H9 (cell line): Measurements from ENCODE around the gene DHX30. TPM values are rescaled to one million over a fixed set of nuclear protein-coding genes. Genes with fewer than 3 reads are reported as not detected.

Source experiments
- DNase-seq: peaks from one replicate; pipeline ENCODE4 v3.0.0-alpha.2; 2017
- H2AFZ ChIP-seq: one replicate; pipeline ENCODE4 v1.6.1; 2013; ENCODE audit warnings: mild to moderate bottlenecking, low read length, control low read depth, moderate library complexity
- H2AK5ac ChIP-seq: 2 replicates; pipeline ENCODE4 v1.6.1; 2013; ENCODE audit warnings: low read length, control low read depth, mixed read lengths; ENCODE audit not compliant: insufficient read length
- H2BK120ac ChIP-seq: one replicate; pipeline ENCODE4 v1.6.1; 2013; ENCODE audit warnings: low read depth, mild to moderate bottlenecking, low read length, control low read depth, inconsistent platforms; ENCODE audit not compliant: poor library complexity, severe bottlenecking
- H2BK12ac ChIP-seq: 2 replicates; pipeline ENCODE4 v1.6.1; 2013; ENCODE audit warnings: low read length, control low read depth, mixed read lengths, low read depth; ENCODE audit not compliant: insufficient read length
- H2BK15ac ChIP-seq: 2 replicates; pipeline ENCODE4 v1.6.1; 2013; ENCODE audit warnings: low read depth, low read length, control low read depth
- H2BK20ac ChIP-seq: one replicate; pipeline ENCODE4 v1.6.1; 2013; ENCODE audit warnings: low read depth, mild to moderate bottlenecking, low read length, control low read depth, inconsistent platforms; ENCODE audit not compliant: poor library complexity, severe bottlenecking
- H2BK5ac ChIP-seq: 2 replicates; pipeline ENCODE4 v1.6.1; 2013; ENCODE audit warnings: low read length, control low read depth, mixed read lengths; ENCODE audit not compliant: insufficient read length
- H3K14ac ChIP-seq: 2 replicates; pipeline ENCODE4 v1.6.1; 2013; ENCODE audit warnings: low read length, control low read depth; ENCODE audit not compliant: insufficient read depth
- H3K18ac ChIP-seq: 2 replicates; pipeline ENCODE4 v1.6.1; 2013; ENCODE audit warnings: low read depth, mild to moderate bottlenecking, mixed read lengths, low read length, control low read depth; ENCODE audit not compliant: insufficient read length
- H3K23ac ChIP-seq: 2 replicates; pipeline ENCODE4 v1.6.1; 2013; ENCODE audit warnings: low read length, control low read depth, mixed read lengths, low read depth; ENCODE audit not compliant: insufficient read length
- H3K23me2 ChIP-seq: 2 replicates; pipeline ENCODE4 v1.6.1; 2013; ENCODE audit warnings: low read depth, mild to moderate bottlenecking, mixed read lengths, low read length, control low read depth; ENCODE audit not compliant: insufficient read length, poor library complexity, severe bottlenecking
- H3K27ac ChIP-seq: 2 replicates; pipeline ENCODE4 v1.5.1; 2013; ENCODE audit warnings: low read length, control low read depth, mixed read lengths, low read depth; ENCODE audit not compliant: insufficient read length
- H3K27me3 ChIP-seq: 2 replicates; pipeline ENCODE4 v1.6.1; 2013; ENCODE audit warnings: low read length, control low read depth, inconsistent platforms; ENCODE audit not compliant: insufficient read depth
- H3K4ac ChIP-seq: 2 replicates; pipeline ENCODE4 v1.6.1; 2013; ENCODE audit warnings: low read depth, mild to moderate bottlenecking, control low read depth, inconsistent platforms, low read length, moderate library complexity
- H3K4me1 ChIP-seq: 2 replicates; pipeline ENCODE4 v1.6.1; 2013; ENCODE audit warnings: low read length, control low read depth, inconsistent platforms; ENCODE audit not compliant: insufficient read depth
- H3K4me2 ChIP-seq: 2 replicates; pipeline ENCODE4 v1.6.1; 2013; ENCODE audit warnings: low read length, control low read depth, mixed read lengths; ENCODE audit not compliant: insufficient read length, insufficient read depth
- H3K56ac ChIP-seq: 2 replicates; pipeline ENCODE4 v1.6.1; 2013; ENCODE audit warnings: low read depth, mild to moderate bottlenecking, mixed read lengths, low read length, control low read depth; ENCODE audit not compliant: insufficient read length
- H3K79me1 ChIP-seq: 2 replicates; pipeline ENCODE4 v1.6.1; 2013; ENCODE audit warnings: low read depth, mild to moderate bottlenecking, moderate library complexity, low read length, control low read depth, inconsistent platforms; ENCODE audit not compliant: insufficient read depth, poor library complexity, severe bottlenecking
- H3K79me2 ChIP-seq: 2 replicates; pipeline ENCODE4 v1.6.1; 2013; ENCODE audit warnings: low read length, control low read depth, inconsistent platforms; ENCODE audit not compliant: insufficient read depth
- H3K9ac ChIP-seq: 2 replicates; pipeline ENCODE4 v1.6.1; 2013; ENCODE audit warnings: low read length, control low read depth, mixed read lengths; ENCODE audit not compliant: insufficient read length; ENCODE audit errors: extremely low read depth
- H3K9me3 ChIP-seq: one replicate; pipeline ENCODE4 v1.6.1; 2013; ENCODE audit warnings: low read depth, low read length, inconsistent platforms; ENCODE audit not compliant: control insufficient read depth
- H3T11ph ChIP-seq: one replicate; pipeline ENCODE4 v1.6.1; 2013; ENCODE audit warnings: mild to moderate bottlenecking, low read length, control low read depth, inconsistent platforms
- H4K20me1 ChIP-seq: one replicate; pipeline ENCODE4 v1.6.1; 2013; ENCODE audit not compliant: control insufficient read depth, insufficient read length, insufficient read depth
- H4K5ac ChIP-seq: 2 replicates; pipeline ENCODE4 v1.6.1; 2013; ENCODE audit warnings: low read depth, mild to moderate bottlenecking, mixed read lengths, low read length, control low read depth; ENCODE audit not compliant: insufficient read length
- H4K8ac ChIP-seq: replicated peaks from 2 replicates; pipeline ENCODE4 v1.6.1; 2013; ENCODE audit warnings: low read length, control low read depth, mixed read lengths, low read depth; ENCODE audit not compliant: insufficient read length
- H4K91ac ChIP-seq: 2 replicates; pipeline ENCODE4 v1.6.1; 2013; ENCODE audit warnings: low read depth, mild to moderate bottlenecking, moderate library complexity, mixed read lengths, low read length, control low read depth; ENCODE audit not compliant: insufficient read length
- H3K27ac Mint-ChIP-seq, 3 experiments: 2 replicates in 2 of 3; 3 replicates in 1 of 3; pipeline ENCODE4 v1.8.0; 2020 to 2021; ENCODE audit warnings: mixed read lengths in 3 of 3, mild to moderate bottlenecking in 1 of 3, moderate library complexity in 1 of 3
- H3K27me3 Mint-ChIP-seq: 2 replicates; pipeline ENCODE4 v1.8.0; 2021; ENCODE audit warnings: low read depth, mild to moderate bottlenecking, moderate library complexity, mixed read lengths
- H3K36me3 Mint-ChIP-seq, 3 experiments: 2 replicates in 2 of 3; 3 replicates in 1 of 3; pipeline ENCODE4 v1.8.0; 2020 to 2021; ENCODE audit warnings: low read depth in 3 of 3, mixed read lengths in 3 of 3; ENCODE audit not compliant: insufficient read depth in 1 of 3
- H3K4me1 Mint-ChIP-seq, 2 experiments: 2 replicates each; pipeline ENCODE4 v1.8.0; 2020; ENCODE audit warnings: mixed read lengths in 2 of 2
- H3K4me3 Mint-ChIP-seq, 2 experiments: 2 replicates in 1 of 2; 3 replicates in 1 of 2; pipeline ENCODE4 v1.8.0; 2020 to 2021; ENCODE audit warnings: mild to moderate bottlenecking in 2 of 2, mixed read lengths in 2 of 2, moderate library complexity in 1 of 2
- H3K9me3 Mint-ChIP-seq, 2 experiments: 2 replicates in 1 of 2; 3 replicates in 1 of 2; pipeline ENCODE4 v1.8.0; 2020; ENCODE audit warnings: mild to moderate bottlenecking in 2 of 2, mixed read lengths in 2 of 2, moderate library complexity in 1 of 2
- WGBS: extraction: QIAGEN DNeasy Blood & Tissue Kit; methylation state at CpG from one replicate; pipeline ENCODE4 v1.1.7; 2013; ENCODE audit warnings: missing lambda C conversion rate, low lambda C conversion rate, mixed read lengths; ENCODE audit not compliant: insufficient read length; ENCODE audit errors: extremely low coverage; 5-methylcytosine and 5-hydroxymethylcytosine counted together
- total RNA-seq: library from RNA; stranded (reverse); gene quantifications from 2 replicates; pipeline ENCODE4 v1.2.1, GENCODE V29; 2021
- TF ChIP-seq, protein P1 (sequence below): fragments of 200-600 bp; sonication (generic); conservative IDR thresholded peaks from 3 replicates; pipeline ENCODE4 v1.8.0; 2021; ENCODE audit warnings: antibody characterized with exemption, mild to moderate bottlenecking

DHX30 gene
- total RNA-seq, 1 experiment from 2014 or later: 107 TPM

DNA sequence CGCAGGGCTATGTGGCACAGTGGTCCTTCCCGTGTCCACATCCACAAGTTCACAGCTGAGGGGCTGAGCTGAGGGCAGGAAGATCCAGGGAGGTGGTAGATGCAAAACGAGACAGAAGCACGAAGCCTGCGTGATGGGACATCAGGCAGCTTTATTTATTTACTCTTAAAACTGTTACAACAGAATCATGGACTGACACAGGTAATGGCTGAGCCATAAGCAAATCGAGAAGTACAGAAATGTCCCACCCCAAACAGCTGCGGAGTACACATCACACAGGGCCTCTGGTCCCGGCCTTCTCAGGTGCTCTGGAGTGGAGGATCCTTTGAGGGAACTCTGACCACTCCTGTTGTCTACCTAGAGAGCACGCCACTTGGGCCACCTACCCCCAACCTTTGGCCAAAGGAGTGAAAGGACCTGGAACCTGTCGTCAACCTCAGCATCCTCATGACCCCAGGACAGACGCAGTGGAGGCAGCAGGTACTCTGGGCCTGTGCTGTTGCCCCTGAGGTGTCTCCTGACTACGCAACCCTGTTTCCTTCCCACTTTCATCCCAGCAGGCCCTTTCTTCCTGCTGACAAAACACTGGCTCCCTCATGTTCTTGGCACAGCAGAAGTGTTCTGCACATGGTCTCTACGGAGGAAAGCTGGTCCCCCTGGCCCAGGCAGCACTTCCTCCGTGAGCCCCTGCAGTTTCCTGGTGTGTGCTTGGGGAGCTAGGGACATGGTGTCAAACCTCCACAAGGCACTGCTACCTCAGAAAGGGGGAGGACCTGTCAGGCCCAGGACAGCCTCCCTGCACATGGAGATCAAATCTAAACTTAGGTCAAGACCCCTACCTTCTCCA is 47.8 kb downstream of the DHX30 start:
- H3K18ac ChIP-seq: no peak overlapping the region
- no peak overlapping the region for H2BK12ac ChIP-seq
- H3K23ac ChIP-seq: no peak overlapping the region
- Mint-ChIP-seq H3K4me3 (no peak overlapping the region), H3K9me3 (no peaks in the 10 kb centered on the region), H3K36me3 (peaks cover 42 to 87% (median 80%) of the 10 kb centered on the region in 3 experiments), H3K27ac (peak overlapping the region; percentile 55 to 93 (median 72); a peak in 4 of 7 replicates), H3K27me3 (no peaks in the 10 kb centered on the region), H3K4me1 (0 out of 4 replicates have a peak, but pooled peaks cover 0 to 3% of the 10 kb centered on the region in 2 experiments)
- H2AK5ac ChIP-seq: no peak overlapping the region
- TF ChIP-seq, protein P1, sequence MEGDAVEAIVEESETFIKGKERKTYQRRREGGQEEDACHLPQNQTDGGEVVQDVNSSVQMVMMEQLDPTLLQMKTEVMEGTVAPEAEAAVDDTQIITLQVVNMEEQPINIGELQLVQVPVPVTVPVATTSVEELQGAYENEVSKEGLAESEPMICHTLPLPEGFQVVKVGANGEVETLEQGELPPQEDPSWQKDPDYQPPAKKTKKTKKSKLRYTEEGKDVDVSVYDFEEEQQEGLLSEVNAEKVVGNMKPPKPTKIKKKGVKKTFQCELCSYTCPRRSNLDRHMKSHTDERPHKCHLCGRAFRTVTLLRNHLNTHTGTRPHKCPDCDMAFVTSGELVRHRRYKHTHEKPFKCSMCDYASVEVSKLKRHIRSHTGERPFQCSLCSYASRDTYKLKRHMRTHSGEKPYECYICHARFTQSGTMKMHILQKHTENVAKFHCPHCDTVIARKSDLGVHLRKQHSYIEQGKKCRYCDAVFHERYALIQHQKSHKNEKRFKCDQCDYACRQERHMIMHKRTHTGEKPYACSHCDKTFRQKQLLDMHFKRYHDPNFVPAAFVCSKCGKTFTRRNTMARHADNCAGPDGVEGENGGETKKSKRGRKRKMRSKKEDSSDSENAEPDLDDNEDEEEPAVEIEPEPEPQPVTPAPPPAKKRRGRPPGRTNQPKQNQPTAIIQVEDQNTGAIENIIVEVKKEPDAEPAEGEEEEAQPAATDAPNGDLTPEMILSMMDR: no peak
- H2BK15ac ChIP-seq: no peak overlapping the region
- WGBS: no CpG with 5 or more reads among the region's 14 CpGs
- H3K79me2 ChIP-seq: no peaks in the 10 kb centered on the region
- no peak overlapping the region for H2BK5ac ChIP-seq
- H4K8ac ChIP-seq: no peak overlapping the region
- H3K23me2 ChIP-seq: no peaks in the 10 kb centered on the region
- H3K4me1 ChIP-seq: no peaks in the 10 kb centered on the region
- no peaks in the 10 kb centered on the region for H4K20me1 ChIP-seq
- no peak overlapping the region for H3T11ph ChIP-seq
- no peak overlapping the region for H2BK120ac ChIP-seq
- H4K91ac ChIP-seq: no peak overlapping the region
- no peaks in the 10 kb centered on the region for H3K9me3 ChIP-seq
- H3K4ac ChIP-seq: no peak overlapping the region
- H3K14ac ChIP-seq: no peak overlapping the region
- no peaks in the 10 kb centered on the region for H3K27me3 ChIP-seq
- no peak overlapping the region for H2BK20ac ChIP-seq
- no peaks in the 10 kb centered on the region for H3K79me1 ChIP-seq
- no peak for DNase-seq
- no peak overlapping the region for H3K56ac ChIP-seq
- H3K4me2 ChIP-seq: no peak overlapping the region
- H4K5ac ChIP-seq: no peak overlapping the region
- no peak overlapping the region for H3K27ac ChIP-seq
- no peak overlapping the region for H2AFZ ChIP-seq
- H3K9ac ChIP-seq: no peak overlapping the region
